NCI-H345 treated with DMSO at 0.1 percent for 48 hours (cell line): ENCODE data around the gene CSPG5.

Experiments used
- DNase-seq: peaks from one replicate; lab custom pipeline; 2025; ENCODE audit not compliant: unreplicated experiment; lab: John Stamatoyannopoulos, UW

CSPG5 gene, protein sequence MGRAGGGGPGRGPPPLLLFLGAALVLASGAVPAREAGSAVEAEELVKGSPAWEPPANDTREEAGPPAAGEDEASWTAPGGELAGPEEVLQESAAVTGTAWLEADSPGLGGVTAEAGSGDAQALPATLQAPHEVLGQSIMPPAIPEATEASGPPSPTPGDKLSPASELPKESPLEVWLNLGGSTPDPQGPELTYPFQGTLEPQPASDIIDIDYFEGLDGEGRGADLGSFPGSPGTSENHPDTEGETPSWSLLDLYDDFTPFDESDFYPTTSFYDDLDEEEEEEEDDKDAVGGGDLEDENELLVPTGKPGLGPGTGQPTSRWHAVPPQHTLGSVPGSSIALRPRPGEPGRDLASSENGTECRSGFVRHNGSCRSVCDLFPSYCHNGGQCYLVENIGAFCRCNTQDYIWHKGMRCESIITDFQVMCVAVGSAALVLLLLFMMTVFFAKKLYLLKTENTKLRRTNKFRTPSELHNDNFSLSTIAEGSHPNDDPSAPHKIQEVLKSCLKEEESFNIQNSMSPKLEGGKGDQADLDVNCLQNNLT

DNA sequence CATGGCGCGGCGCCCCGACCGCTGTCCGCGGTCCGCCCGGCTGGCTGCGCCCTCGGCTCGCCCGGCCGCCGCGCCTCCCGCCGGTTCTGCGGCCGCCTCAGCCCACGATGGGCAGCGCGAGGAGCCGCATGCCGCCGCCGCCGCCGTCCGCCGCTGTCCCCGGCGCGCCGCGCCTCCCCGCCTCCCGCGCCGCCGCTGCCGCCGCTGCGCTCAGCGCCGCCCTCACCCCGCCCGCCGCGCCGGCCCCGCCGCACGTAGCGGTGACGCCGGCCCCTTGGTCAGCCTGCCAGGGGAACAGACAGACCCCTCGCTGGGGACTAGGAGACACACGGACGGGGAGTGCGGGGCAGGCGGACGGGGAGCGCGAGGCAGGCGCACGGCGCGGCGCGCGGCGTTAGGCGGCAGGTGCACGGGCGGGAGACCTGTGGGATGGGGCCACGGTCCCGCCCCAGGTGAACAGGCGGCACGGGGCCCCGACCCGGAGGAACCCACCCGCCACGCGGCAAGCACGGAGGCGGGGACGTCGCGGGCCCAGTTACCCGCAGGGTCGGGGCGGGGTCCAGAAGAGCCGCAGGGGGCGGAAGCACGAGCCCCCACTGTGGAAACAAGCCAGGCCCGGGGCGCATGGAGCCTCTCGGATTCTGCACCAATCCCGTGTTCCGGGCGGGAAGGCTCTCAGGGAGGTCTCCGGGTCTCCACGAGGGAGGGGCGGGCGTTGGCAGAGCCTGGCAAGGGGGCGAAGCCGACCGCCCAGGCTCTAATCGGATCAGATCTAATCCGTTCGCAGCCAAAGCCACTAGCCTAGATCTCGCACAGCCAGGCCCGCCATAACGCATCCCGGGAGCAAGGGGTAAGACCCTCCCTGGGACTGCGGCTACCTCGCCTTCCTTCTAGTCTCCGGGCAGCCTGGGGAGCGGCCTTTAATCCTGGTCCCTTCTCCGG is at the start of gene CSPG5:
Gene CSPG5, minus strand, starts transcription at position 175 of the 942 bp plus-strand sequence. Its CDS starts 172 bp downstream, at position 3.
- no peak for DNase-seq

- no peak for DNase-seq
Measured at GRCh38 chr3:47628426-47628825, 49.8 kb upstream of the CSPG5 start.

GRCh38 chr3:47622671-47623461 is 44.2 kb upstream of the CSPG5 start:
- DNase-seq = no peak

DNA sequence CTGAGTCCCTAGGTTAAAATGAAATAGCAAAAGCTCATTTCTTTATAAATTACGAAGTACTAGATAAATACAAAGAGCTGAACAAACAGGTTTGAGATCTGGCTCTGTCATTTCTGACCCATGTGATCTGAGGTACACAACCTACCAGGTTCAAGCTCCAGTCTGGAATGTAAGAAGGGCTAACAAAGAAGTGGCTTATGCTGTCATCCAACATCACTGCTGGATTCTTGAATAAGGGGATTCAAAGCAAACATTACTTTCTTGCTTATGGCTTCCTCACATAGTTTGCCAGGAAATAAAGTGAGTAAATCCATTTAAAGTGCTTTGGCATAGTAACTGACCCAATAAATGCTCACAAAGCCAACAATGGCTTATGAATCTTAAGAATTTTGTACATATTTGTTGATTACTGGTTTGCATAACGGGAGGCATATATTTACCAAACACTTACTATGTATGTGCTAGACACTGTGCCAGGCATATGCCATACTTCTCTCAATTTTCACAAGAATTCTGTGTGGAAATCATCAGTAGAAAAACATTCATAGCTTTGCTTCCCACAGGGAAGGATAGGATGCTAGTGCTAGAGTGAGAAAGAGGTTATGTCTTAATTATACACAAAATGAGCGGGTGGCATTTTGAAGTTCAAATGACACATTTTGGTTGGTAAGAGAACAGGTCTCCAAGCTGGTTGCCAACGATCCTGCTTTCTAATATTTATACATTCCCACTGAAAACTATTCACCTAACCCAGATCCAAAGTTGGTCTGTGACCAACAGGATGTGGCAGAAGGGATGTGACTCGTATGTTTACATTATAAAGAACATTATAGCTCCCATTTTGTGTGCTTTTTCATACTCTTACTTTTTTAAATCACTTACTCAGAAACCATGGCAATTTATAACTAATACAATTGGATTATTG is 38.7 kb upstream of the CSPG5 start:
- no peak for DNase-seq

GRCh38 chr3:47614788-47615187 is 36.1 kb upstream of the CSPG5 start:
- no peak for DNase-seq

GRCh38 chr3:47613722-47614121 is 35.1 kb upstream of the CSPG5 start:
- no peak for DNase-seq

GRCh38 chr3:47612879-47613278 is 34.2 kb upstream of the CSPG5 start:
- no peak for DNase-seq

- DNase-seq = no peak
Measured at GRCh38 chr3:47612178-47612577, 33.5 kb upstream of the CSPG5 start.

DNA sequence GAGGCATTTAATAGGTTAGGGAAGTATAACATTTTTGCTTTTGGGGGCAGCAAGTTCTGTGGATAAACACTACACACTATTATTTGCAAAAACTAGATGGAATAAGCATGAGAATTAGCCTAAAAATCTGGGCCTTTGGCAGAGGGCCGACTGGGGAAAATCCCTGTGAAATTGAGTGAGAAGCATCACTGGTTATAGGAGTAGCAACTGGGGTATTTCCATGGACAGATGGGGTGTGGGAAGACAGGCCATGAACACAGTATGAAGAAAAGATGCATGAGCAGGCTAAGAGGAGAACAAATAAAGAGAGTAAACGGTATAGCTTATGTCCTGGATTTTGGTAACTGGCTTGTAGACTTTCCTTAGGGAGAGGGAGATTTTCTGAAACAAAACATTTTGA is 32.9 kb upstream of the CSPG5 start:
- no peak for DNase-seq

DNA sequence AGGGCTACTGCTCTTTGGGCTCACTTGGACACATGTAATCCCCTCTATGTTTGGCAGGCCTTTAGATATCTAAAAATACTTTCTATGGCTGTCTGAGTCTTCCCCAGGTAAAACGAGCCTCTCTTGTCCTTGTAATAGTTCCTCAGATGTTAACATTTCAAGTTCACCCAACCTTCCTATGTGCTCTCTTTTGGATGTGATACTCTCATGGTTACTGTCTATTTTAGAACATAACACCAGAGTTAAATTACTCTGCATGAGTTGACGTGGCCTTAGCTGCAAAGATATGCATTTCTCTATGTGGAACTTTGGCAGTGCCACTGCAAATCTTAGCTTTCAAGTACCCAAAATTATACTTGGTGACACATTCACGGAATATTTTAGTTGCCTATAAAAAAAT is 31.9 kb upstream of the CSPG5 start:
- DNase-seq = no peak

DNA sequence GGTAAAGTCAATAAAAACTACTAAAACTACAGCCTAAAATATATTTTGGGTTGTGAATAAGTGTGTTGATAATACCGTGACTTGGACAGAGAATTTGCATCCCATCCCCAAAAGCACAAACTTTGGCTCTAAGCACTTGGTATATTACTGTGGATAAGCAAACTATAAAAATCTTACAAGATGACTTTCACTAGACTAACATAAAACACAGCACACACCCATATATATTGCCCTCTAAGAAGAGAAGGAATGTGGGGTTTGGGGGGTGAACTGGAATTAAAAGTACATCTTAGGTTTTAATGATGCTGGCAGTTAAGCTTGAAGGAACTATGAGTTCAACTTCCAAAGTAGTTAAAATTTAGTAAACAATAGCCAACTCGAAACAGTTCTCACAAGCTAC is 28.7 kb upstream of the CSPG5 start:
- DNase-seq = no peak

DNA sequence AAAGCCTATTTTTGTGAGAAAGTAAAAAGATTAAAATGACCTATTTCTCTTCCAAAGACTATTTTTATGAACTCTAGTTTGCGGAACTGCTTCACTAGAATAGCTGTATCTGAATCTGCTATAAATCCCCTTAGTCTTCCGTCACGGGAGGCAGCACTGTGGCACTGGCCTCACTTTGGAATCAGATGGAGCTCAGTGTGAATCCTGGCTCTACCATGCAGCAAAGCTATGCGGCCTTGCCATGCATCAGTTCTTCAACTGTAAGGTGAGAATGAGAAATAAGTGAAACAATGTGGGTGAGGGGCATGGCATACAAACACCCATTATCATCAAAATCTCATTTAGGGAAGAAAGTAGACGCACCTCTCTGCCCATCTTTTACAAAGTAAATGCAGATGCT is 27.5 kb upstream of the CSPG5 start:
- no peak for DNase-seq

DNA sequence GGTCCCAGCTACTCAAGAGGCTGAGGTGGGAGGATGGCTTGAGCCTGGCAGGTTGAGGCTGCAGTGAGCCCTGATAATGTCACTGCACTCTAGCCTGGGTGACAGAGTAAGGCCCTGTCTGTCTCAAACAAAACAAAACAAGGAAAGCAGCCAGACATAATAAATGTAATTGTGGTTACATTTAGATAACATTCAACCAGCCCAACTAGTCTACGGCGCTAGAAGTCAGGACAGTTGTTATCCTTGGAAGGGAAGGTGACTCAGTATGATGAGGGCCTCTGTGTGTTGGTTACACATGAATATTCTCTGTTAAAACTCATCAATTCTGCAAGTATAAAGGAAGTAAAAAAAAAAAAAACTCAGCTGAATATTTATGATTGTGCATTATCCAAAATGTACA is 27.0 kb upstream of the CSPG5 start:
- no peak for DNase-seq

DNA sequence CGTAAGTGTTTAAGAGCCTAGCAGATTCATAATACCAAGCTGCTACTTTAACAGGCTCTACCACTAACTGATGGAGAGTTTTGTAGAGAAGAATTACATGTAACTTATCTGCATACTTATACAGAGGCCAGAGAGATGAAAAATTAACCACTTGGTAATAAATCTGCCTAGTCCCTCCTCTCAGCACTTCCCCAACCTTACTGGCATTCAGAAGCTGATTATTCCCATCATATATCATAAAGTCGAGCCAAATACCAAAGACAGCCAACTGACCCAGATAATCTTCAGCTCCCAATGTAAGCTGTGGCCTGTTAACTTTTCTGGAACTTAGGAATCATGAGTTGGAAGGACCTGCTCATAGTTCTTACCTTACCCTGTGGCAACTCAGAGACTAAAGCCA is 25.5 kb upstream of the CSPG5 start:
- DNase-seq = no peak

DNA sequence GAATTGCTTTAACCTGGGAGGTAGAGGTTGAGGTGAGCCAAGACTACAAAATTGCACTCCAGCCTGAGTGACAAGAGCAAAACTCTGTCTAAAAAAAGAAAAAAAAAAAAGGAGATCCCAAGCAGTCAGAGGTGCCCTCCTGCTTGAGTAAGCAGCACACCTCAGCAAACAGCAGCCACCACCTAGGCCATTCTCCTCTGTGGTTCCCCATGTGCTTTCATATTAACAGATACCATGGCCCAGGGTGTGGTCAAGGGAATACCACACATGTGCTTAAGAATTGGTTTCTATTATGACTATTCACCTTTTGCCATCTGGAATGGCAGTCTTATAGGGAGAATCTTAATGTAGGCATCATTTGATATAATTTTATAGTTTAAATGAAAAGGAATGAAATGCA is 24.7 kb upstream of the CSPG5 start:
- DNase-seq = no peak

GRCh38 chr3:47601281-47601680 is 22.6 kb upstream of the CSPG5 start:
- DNase-seq = no peak

DNA sequence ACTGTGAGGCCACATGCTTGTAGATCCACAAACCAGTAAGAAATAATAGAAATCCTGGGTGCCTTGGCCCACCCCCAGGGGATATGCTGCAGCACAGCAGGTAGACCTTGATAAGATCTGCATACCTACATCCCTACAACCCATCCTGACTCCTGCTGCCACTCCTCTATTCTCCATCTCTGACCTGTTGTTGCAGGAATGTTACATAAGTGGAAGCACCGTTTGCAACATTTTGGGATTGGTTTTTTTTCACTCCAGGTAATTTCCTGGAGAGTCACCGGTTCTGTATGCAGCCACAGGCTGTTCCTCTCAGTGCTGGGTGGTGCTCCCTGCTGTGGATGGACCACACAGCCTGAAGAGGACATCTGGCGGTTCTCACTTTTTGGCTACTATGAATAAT is 16.1 kb upstream of the CSPG5 start:
- no peak for DNase-seq

GRCh38 chr3:47592066-47592795 is 13.6 kb upstream of the CSPG5 start:
- no peak for DNase-seq

DNA sequence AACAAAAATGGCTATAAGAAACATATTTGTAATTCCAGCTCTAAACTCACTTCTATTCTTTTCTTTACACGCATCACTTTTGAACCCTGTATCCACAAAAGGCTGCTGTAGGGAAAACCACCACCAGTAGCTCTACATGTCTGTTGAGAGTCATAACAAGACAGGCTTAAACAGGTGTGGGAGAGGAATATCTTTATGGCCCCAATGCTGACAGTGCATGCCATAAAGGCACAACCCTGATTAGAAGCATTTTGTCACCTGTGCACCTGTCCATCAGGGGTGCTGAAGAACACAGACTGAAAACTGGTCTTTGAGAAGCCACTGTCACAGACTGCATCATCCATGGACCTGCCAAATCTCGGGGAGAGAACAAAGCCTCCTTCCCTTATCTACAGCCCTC is 11.6 kb upstream of the CSPG5 start:
- DNase-seq = no peak
